Astrocyte (in vitro differentiated cells and primary cell): ENCODE results near the gene HSPB3.
"Not testable (repeated sequence)": the region's sequence is repeated elsewhere in the genome, so short reads cannot be mapped to it uniquely, and the experiment has no call there.

Experiments used
- EZH2 ChIP-seq: IDR thresholded peaks from 2 replicates; pipeline ENCODE4 v1.6.1; 2012; ENCODE audit warnings: mild to moderate bottlenecking, low read length, inconsistent platforms; ENCODE audit not compliant: insufficient read depth
- TF ChIP-seq, protein P1 (sequence below): IDR thresholded peaks from 2 replicates; pipeline ENCODE4 v1.5.1; 2011; ENCODE audit warnings: low read depth, mild to moderate bottlenecking, inconsistent platforms, low read length, moderate library complexity; ENCODE audit not compliant: insufficient read depth

DNA sequence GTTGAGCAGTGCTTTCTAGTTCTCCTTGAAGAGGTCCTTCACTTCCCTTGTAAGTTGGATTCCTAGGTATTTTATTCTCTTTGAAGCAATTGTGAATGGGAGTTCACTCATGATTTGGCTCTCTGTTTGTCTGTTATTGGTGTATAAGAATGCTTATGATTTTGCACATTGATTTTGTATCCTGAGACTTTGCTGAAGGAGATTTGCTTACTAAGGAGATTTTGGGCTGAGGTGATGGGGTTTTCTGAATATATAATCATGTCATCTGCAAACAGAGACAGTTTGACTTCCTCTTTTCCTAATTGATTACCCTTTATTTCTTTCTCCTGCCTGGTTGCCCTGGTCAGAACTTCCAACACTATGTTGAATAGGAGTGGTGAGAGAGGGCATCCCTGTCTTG, 30.2 kb downstream of the HSPB3 start:
- not testable (repeated sequence) for TF ChIP-seq EZH2
- TF ChIP-seq, protein P1, sequence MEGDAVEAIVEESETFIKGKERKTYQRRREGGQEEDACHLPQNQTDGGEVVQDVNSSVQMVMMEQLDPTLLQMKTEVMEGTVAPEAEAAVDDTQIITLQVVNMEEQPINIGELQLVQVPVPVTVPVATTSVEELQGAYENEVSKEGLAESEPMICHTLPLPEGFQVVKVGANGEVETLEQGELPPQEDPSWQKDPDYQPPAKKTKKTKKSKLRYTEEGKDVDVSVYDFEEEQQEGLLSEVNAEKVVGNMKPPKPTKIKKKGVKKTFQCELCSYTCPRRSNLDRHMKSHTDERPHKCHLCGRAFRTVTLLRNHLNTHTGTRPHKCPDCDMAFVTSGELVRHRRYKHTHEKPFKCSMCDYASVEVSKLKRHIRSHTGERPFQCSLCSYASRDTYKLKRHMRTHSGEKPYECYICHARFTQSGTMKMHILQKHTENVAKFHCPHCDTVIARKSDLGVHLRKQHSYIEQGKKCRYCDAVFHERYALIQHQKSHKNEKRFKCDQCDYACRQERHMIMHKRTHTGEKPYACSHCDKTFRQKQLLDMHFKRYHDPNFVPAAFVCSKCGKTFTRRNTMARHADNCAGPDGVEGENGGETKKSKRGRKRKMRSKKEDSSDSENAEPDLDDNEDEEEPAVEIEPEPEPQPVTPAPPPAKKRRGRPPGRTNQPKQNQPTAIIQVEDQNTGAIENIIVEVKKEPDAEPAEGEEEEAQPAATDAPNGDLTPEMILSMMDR, result not testable (repeated sequence)
